Activated B cell treated with CpG ODN at 0.5 μM for 24 hours (primary cell): Measurements from ENCODE around the gene COL8A2. TPM values are rescaled to one million over a fixed set of nuclear protein-coding genes. Genes with fewer than 3 reads are reported as not detected.
A peak's percentile ranks its signal among the peaks of the same experiment; 100 is the strongest.

Experiments
- ATAC-seq: fragments of 200-7000 bp; cut with Tn5 transposase; one replicate; pipeline ENCODE4 v1.10.0; 2021; ENCODE audit warnings: low read depth, mild to moderate bottlenecking, moderate library complexity
- CTCF ChIA-PET: fragments of 350-600 bp; sonication (Branson Sonifier 250); formaldehyde crosslinking; loops from one replicate; lab custom pipeline; 2021; ENCODE audit warnings: antibody characterized with exemption; lab: Charles Lee
- POLR2A ChIA-PET: fragments of 350-600 bp; sonication (Branson Sonifier 250); formaldehyde crosslinking; loops from one replicate; lab custom pipeline; 2021; ENCODE audit warnings: antibody characterized with exemption; lab: Charles Lee
- DNase-seq: peaks from one replicate; pipeline ENCODE4 v3.0.0; 2022
- H3K27ac Mint-ChIP-seq: one replicate; pipeline ENCODE4 v1.8.0; 2020; ENCODE audit warnings: mixed read lengths
- H3K27me3 Mint-ChIP-seq: one replicate; pipeline ENCODE4 v1.8.0; 2021; ENCODE audit warnings: mixed read lengths
- H3K36me3 Mint-ChIP-seq: one replicate; pipeline ENCODE4 v1.8.0; 2021; ENCODE audit warnings: low read depth, mixed read lengths
- H3K4me1 Mint-ChIP-seq: one replicate; pipeline ENCODE4 v1.8.0; 2021; ENCODE audit warnings: mixed read lengths
- H3K4me3 Mint-ChIP-seq: one replicate; pipeline ENCODE4 v1.8.0; 2020; ENCODE audit warnings: mild to moderate bottlenecking, mixed read lengths
- H3K9me3 Mint-ChIP-seq: one replicate; pipeline ENCODE4 v1.8.0; 2020; ENCODE audit warnings: mixed read lengths
- intact Hi-C: fragments of 100-400 bp; cut with micrococcal nuclease; formaldehyde crosslinking; loops from one replicate; pipeline ENCODE4 v1.15.1; 2024
- total RNA-seq: library from RNA; stranded (reverse); gene quantifications from 2 replicates; pipeline ENCODE4 v1.2.3, GENCODE V29; 2022
- TF ChIP-seq, protein P1 (sequence below): fragments of 200-600 bp; IDR thresholded peaks from one replicate; pipeline ENCODE4 v1.8.0; 2022; ENCODE audit warnings: antibody characterized with exemption, mild to moderate bottlenecking

COL8A2 gene
- total RNA-seq, 1 donor from 2014 or later, result 0.24 TPM

DNA sequence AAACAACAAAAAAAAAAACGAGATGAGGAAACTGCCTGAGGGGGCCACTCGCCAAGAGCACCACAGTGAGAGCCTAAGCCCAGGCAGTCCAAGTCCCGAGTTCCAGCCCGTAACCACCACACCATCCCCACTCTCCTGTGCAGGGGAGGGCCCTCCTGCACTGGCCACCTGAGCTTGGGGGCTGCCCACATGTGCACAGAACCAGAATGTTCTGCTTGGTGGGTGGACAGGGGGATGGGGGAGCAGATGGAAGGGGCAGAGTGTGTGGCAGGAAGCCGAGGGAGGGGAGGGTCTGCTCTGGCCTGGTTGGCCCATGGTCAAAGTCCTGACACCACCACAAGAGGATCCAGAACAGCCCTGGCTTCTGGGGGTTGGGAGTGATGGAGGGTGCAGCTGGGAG lies 18.8 kb downstream of the COL8A2 start:
- H3K27ac Mint-ChIP-seq, result no peak overlapping the region
- TF ChIP-seq, protein P1, sequence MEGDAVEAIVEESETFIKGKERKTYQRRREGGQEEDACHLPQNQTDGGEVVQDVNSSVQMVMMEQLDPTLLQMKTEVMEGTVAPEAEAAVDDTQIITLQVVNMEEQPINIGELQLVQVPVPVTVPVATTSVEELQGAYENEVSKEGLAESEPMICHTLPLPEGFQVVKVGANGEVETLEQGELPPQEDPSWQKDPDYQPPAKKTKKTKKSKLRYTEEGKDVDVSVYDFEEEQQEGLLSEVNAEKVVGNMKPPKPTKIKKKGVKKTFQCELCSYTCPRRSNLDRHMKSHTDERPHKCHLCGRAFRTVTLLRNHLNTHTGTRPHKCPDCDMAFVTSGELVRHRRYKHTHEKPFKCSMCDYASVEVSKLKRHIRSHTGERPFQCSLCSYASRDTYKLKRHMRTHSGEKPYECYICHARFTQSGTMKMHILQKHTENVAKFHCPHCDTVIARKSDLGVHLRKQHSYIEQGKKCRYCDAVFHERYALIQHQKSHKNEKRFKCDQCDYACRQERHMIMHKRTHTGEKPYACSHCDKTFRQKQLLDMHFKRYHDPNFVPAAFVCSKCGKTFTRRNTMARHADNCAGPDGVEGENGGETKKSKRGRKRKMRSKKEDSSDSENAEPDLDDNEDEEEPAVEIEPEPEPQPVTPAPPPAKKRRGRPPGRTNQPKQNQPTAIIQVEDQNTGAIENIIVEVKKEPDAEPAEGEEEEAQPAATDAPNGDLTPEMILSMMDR, result no peak
- ChIA-PET POLR2A (interaction anchor here (0.6 kb wide), 2 partner anchors 39 to 99 kb away, joined by 4 to 9 read pairs; no protein-coding TSS in a partner anchor), CTCF (no interaction called here)
- no peaks in the 10 kb centered on the region for H3K27me3 Mint-ChIP-seq
- DNase-seq (no peak), ATAC-seq (no peak)
- H3K9me3 Mint-ChIP-seq, result no peaks in the 10 kb centered on the region
- intact Hi-C loops, result no loop called here
- no peaks in the 10 kb centered on the region for H3K36me3 Mint-ChIP-seq
- H3K4me1 Mint-ChIP-seq, result no peaks in the 10 kb centered on the region
- H3K4me3 Mint-ChIP-seq, result no peak overlapping the region

DNA sequence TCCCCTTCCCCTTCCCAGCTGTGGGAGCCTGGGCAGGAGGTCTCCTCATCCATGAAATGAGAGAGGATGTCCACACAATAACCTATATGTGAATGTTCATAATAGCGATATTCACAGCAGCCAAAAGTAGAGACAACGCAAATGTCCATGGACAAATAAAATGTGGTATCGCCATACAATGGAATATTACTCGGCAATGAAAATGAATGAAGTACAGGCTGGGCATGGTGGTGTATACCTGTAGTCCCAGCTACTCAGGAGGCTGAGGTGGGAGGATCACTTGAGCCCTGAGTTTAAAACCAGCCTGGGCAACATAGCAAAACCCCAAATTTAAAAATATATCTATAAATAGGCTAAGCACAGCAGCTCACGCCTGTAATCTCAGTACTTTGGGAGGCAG lies 23.5 kb downstream of the COL8A2 start:
- peaks cover 3% of the 10 kb centered on the region for H3K4me1 Mint-ChIP-seq
- ATAC-seq (no peak), DNase-seq (no peak)
- ChIA-PET CTCF (interaction anchor here (1.1 to 4.4 kb wide), 4 partner anchors 33 to 1333 kb away, joined by 3 to 38 read pairs (median 8); no protein-coding TSS in a partner anchor), POLR2A (interaction anchor here (0.7 kb wide), 1 partner anchor 264 kb away, joined by 3 read pairs; no protein-coding TSS in a partner anchor)
- no peaks in the 10 kb centered on the region for H3K9me3 Mint-ChIP-seq
- H3K27me3 Mint-ChIP-seq, result no peaks in the 10 kb centered on the region
- intact Hi-C loops, result no loop called here
- peaks cover 3% of the 10 kb centered on the region for H3K36me3 Mint-ChIP-seq
- no peak overlapping the region for H3K4me3 Mint-ChIP-seq
- H3K27ac Mint-ChIP-seq, result no peak overlapping the region
- TF ChIP-seq, protein P1, result no peak

DNA sequence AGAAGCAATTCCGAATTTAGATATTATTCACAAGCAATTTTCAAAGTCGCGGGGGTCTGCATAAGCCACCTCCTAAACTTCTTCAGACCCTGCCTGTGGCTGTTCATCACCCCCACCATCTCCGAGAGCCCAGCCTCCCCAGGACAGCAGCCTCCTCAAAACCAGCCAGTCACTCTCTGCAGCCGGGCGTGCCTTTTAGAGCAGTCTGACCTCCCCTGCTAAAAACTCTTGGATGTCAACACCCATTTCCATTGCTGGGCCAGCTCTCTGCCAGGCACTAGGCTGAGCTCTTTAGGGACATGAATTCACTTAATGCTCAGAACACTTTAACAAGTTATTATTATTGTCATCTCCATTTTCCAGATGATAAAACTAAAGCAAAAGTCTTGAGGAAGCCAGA lies 24.6 kb downstream of the COL8A2 start:
- H3K27me3 Mint-ChIP-seq, result no peaks in the 10 kb centered on the region
- POLR2A ChIA-PET, result interaction anchor here (0.7 kb wide), 1 partner anchor 173 kb away, joined by 13 read pairs; no protein-coding TSS in a partner anchor
- H3K27ac Mint-ChIP-seq, result no peak overlapping the region
- ATAC-seq (no peak), DNase-seq (no peak)
- peaks cover 3% of the 10 kb centered on the region for H3K4me1 Mint-ChIP-seq
- H3K9me3 Mint-ChIP-seq, result no peaks in the 10 kb centered on the region
- TF ChIP-seq, protein P1, result no peak
- intact Hi-C loops, result no loop called here
- H3K36me3 Mint-ChIP-seq, result peaks cover 13% of the 10 kb centered on the region
- no peak overlapping the region for H3K4me3 Mint-ChIP-seq
- CTCF ChIA-PET, result interaction anchor here (0.6 to 4.4 kb wide), 12 partner anchors 31 to 322 kb away, joined by 3 to 38 read pairs (median 4); partner anchors contain the start of gene TRAPPC3

DNA sequence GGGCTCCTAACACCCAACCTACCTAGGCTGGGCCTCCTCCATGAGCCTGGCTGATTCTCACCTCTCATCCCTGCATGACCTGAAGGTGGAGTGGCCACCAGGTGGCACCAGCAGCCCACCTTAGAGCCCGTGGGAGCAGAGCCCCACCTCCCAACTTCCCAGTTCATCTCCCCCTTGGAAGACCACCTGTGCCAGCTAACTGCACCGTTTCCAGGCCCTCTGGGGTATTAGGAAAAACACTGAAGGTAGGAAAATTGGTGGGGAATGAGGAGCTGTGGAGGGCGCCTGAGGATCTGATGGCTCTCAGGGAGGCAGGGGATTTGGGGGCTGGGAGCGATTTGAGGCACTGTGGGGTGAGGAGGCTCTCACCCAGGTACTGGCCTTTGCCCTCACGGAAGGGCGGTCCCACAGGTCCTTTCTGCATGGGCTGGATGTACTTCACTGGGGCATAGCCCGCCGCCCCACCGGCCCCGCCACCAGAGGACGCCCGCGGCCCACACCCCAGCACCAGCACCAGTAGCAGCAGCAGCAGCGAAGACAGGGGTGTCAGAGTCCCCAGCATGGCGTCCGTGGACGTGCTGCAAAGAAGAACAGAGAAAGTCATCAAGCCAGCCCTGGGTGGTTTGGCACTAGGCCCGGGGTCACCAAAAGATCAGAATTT lies 25.2 kb downstream of the COL8A2 start:
- ChIA-PET CTCF (interaction anchor here (0.6 to 4.4 kb wide), 14 partner anchors 32 to 322 kb away, joined by 3 to 38 read pairs (median 4); partner anchors contain the start of gene TRAPPC3), POLR2A (interaction anchor here (0.7 kb wide), 1 partner anchor 174 kb away, joined by 13 read pairs; no protein-coding TSS in a partner anchor)
- H3K27ac Mint-ChIP-seq, result no peak overlapping the region
- TF ChIP-seq, protein P1, result no peak
- H3K4me1 Mint-ChIP-seq, result peaks cover 3% of the 10 kb centered on the region
- H3K4me3 Mint-ChIP-seq, result no peak overlapping the region
- intact Hi-C loops, result loop anchor here (1.0 kb wide), 5 partner anchors 34 to 321 kb away; no protein-coding TSS in a partner anchor
- no peaks in the 10 kb centered on the region for H3K27me3 Mint-ChIP-seq
- ATAC-seq (peak; percentile 86), DNase-seq (peak; percentile 67)
- no peaks in the 10 kb centered on the region for H3K9me3 Mint-ChIP-seq
- H3K36me3 Mint-ChIP-seq, result peaks cover 17% of the 10 kb centered on the region
